GM18502 (cell line): Measurements from ENCODE around the gene RBM15B.
"Not testable (repeated sequence)": the region's sequence is repeated elsewhere in the genome, so short reads cannot be mapped to it uniquely, and the experiment has no call there.

Experiments used
- ATAC-seq: cut with Tn5 transposase; IDR thresholded peaks from one replicate; pipeline ENCODE4 v1.9.1; 2021; ENCODE audit warnings: mild to moderate bottlenecking; ENCODE audit not compliant: unreplicated experiment, poor library complexity

RBM15B gene, protein sequence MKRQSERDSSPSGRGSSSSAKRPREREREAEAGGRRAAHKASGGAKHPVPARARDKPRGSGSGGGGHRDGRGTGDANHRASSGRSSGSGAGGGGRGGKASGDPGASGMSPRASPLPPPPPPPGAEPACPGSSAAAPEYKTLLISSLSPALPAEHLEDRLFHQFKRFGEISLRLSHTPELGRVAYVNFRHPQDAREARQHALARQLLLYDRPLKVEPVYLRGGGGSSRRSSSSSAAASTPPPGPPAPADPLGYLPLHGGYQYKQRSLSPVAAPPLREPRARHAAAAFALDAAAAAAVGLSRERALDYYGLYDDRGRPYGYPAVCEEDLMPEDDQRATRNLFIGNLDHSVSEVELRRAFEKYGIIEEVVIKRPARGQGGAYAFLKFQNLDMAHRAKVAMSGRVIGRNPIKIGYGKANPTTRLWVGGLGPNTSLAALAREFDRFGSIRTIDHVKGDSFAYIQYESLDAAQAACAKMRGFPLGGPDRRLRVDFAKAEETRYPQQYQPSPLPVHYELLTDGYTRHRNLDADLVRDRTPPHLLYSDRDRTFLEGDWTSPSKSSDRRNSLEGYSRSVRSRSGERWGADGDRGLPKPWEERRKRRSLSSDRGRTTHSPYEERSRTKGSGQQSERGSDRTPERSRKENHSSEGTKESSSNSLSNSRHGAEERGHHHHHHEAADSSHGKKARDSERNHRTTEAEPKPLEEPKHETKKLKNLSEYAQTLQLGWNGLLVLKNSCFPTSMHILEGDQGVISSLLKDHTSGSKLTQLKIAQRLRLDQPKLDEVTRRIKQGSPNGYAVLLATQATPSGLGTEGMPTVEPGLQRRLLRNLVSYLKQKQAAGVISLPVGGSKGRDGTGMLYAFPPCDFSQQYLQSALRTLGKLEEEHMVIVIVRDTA

DNA sequence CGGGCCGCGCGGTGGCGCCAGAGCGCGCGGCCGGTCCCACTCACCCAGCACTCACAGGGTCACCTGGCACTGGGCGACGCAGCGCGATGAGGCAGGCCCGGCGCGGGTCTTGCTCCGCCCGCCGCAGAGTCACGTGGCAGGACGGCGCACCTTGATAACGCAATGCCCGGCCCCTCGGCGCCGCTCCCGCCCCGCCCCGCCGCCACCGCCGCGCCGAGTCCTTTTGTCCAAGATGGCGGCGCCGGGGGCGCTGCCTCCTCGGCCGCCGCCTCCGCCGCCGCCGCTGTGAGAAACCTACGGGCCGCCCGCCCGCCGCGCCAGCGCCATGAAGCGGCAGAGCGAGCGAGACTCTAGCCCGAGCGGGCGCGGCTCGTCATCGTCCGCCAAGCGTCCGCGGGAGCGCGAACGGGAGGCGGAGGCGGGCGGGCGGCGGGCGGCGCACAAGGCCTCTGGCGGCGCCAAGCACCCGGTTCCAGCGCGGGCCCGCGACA, at the start of gene RBM15B:
TSS of gene RBM15B (plus strand) at position 211 of the 491 bp plus-strand sequence. CDS start at position 326, 115 bp downstream.
- ATAC-seq = peak; percentile 91

GRCh38 chr3:51343918-51344687, 47.0 kb upstream of the RBM15B start:
- ATAC-seq = no peak

DNA sequence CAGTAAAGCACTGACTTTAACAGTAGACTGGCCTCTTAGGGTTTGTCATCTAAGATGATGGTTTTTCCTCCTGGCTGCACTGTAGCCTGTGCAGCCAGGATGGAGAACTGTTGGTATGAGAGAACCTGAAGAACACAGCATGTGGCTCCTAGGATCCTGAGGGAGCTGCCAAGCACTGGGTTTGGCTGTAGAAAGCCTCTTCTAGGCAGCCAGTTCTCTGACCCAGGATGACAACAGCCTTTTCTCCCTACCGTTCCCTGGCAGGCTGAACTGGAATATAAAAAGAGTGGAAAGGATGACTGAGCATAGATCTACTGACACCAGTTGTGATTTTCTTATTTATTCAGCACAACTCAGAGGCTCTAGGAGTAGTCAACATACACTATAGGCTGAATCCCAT, 40.3 kb upstream of the RBM15B start:
- no peak for ATAC-seq

GRCh38 chr3:51353131-51353530, 38.0 kb upstream of the RBM15B start:
- ATAC-seq = no peak

DNA sequence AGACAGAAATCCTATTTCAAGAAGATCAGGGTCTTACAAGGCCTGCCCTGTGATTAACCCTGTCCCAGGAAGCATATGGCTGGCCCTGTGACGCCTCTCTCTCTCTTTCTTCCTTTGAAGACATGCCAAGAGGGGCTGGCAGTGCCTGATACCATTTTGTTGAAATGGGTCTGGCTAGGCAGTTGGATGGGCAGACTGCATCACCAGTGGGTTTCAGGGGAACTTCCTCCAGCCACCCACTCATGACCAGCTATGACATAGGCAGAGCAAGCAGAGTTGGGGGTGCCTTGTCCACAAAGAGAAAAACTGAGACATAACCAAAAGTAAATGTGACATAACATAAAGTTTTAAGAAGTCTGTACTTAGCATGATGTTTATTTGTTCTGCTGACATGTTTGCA, 37.4 kb upstream of the RBM15B start:
- no peak for ATAC-seq

GRCh38 chr3:51354172-51354571, 36.9 kb upstream of the RBM15B start:
- ATAC-seq = no peak

DNA sequence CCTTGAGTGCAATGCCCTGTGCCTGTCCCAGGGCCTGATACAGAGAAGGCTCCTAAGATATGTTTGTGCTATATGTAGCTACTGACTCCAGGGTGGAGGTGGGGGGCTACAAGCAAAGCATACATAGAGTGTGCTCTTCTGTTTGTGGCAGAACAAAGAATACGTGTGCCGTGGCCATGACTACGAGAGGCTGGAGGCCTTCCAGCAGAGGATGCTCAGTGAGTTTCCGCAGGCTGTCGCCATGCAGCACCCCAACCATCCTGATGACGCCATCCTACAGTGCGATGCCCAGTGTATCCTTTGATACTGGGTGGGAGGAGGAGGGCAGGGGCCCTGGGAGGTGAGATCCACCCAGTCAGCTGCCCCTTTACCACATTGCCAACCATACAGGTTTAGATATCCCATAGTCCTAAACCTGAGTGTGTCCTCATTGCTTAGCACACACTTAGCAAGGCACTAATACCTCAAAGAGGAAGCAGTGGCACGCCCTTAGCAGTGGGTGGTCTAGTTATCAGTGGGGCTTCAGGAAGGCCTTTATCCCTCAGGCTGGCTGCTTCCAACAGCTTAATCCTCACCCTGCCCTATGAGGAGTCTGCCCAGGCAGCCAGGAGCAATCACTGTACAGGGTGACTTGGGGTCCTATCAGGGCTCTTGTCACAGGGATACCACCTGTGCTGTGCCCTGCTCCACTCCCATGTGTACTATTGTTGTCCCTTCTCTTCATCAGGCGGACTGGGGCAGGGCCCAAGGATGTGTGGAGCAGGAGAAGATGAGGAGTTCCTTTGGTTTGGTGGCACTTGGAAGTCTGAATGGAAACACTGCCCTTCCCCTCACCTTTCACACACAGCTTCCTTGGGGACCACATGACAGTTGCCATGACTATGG, 36.1 kb upstream of the RBM15B start:
- ATAC-seq = no peak

DNA sequence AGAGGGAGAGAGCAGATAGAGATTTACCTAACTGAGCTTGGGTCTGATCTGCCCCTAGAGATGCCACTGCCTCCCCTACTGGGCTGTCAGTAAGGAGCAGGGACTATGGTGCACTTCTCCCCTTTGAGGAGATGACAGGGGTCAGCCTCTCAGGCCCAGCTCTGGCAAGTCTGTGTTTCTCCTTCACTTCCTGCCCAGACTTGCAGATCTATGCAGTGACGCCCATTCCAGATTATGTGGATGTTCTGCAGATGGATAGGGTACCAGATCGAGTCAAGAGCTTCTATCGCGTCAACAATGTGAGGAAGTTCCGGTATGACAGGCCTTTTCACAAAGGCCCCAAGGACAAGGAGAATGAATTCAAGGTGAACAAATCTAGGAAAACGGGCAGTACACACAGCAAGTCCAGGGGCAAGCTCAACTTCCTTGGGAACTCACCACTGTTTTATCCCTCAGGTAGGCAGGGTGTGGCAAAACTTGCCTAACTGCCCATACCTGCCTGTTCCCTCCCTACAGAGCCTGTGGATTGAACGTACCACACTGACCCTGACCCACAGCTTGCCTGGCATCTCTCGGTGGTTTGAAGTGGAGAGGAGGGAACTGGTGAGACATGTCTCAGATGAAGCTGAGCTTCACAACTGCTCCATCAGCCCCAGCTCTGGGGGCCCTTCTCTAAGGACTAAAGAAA, 35.0 kb upstream of the RBM15B start:
- no peak for ATAC-seq

DNA sequence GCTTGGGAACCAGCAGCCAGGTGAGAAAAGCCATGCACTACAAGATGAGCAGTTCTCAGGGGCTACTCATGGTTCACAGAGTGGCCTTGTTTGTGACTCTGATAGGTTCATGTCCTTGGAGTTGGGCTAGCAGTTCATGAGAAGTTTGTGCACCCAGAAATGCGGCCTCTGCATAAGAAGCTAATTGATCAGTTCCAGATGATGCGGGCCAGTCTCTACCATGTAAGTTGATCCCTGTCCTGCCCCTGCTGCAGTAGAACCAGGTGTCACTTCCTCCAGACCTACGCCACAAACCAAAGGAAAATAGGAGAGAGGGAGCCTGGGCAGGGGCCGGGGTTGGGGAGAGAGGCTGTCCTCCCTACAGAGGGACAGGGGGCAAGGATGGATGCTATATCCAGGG, 33.2 kb upstream of the RBM15B start:
- ATAC-seq = no peak

DNA sequence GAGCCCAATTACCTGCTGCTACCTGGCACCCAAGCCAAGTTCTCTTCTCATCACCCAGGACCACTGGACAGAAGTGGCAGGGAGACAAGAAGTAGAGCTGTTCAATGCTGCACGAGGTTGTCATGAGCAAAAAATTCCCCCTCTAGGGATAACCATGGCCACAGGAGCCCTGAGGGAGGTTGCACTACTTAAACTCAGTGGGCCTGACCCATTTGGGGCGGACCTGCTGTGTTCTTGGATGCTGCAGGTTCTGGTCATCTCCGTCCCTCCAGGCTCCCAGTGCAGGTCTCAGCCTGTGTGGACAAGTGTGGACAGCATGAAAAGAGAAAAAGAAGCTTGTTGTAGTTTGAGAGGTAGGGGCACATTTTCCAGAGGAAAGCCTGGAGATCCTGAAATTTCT, 32.1 kb upstream of the RBM15B start:
- ATAC-seq = no peak

- no peak for ATAC-seq
Observed at GRCh38 chr3:51360806-51361205, 30.3 kb upstream of the RBM15B start.

DNA sequence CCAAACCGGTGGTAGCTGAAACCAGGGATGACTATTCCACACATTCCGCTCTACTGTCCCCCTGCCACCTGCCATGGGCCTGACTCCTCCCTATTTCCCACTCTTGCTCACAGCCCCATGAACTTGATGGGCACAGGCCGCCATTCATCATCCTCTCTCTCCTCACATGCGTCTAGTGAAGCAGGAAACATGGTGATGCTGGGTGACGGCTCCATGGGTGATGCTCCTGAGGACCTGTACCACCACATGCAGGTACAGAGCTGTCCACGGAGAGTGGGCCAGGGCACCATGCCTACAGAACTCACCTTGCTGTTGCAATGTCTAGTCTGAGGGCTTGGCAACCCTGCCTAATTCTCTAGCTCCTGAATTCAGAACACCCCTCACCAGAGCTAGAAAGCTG, 29.3 kb upstream of the RBM15B start:
- no peak for ATAC-seq

- ATAC-seq = no peak
Observed at GRCh38 chr3:51362476-51362875, 28.6 kb upstream of the RBM15B start.

DNA sequence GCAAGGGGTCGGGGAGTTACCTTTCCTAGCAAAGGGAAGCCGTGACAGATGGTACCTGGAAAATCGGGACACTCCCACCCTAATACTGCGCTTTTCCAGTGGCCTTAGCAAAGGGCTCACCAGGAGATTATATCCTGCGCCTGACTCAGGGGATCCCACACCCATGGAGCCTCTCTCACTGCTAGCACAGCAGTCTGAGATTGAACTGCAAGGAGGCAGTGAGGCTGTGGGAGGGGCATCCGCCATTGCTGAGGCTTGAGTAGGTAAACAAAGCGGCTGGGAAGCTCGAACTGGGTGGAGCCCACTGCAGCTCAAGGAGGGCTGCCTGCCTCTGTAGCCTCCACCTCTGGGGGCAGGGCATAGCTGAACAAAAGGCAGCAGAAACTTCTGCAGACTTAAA, 22.8 kb upstream of the RBM15B start:
- not testable (repeated sequence) for ATAC-seq

DNA sequence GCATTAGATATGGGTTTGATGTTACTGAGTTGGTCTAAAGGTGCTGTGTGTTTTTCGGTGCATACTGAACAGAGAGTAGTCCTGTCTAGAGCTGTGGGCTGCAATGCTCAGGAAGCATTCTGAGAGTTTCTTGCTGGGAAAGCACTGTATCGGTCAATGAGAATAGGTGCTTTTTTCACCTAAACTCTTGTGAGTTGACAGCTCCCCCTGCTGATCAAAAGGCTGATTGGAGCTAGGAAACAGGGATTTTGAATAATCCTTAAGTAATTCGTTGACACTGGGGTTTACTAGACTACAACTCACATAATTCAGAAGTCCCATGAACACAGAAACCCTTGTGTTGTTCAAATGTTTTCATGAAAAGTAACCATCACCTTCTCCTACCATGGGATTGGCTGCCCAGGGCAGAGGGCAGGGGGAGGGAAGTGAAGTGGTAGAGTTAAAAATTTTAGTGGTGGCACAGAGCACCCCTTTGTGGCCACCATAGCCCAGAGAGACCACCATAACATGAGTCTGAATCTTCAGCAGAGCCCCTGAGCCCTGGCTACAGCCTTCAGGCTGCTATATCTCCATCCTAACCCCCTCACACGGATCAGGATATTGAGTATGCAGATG, 19.0 kb upstream of the RBM15B start:
- ATAC-seq = no peak

- no peak for ATAC-seq
Observed at GRCh38 chr3:51373658-51374421, 17.2 kb upstream of the RBM15B start.

GRCh38 chr3:51374456-51374855, 16.6 kb upstream of the RBM15B start:
- no peak for ATAC-seq

- no peak for ATAC-seq
Observed at GRCh38 chr3:51375136-51375535, 15.9 kb upstream of the RBM15B start.
